Measurements from ENCODE around the gene SETD9. TPM values are rescaled to one million over a fixed set of nuclear protein-coding genes. Genes with fewer than 3 reads are reported as not detected.

The SETD9 gene
- total RNA-seq, 1 donor from 2014 or later: 39.3 TPM

- Histone ChIP-seq H3K27ac (no peak overlapping the region), H3F3A (ENCODE audit: low read depth) (no peaks in the 10 kb centered on the region), H3K79me2 (ENCODE audit: low read depth) (no peaks in the 10 kb centered on the region), H3K9me3 (ENCODE audit: low read depth) (no peaks in the 10 kb centered on the region), H3K4me2 (no peak overlapping the region), H3K4me3 (no peak overlapping the region), H3K36me3 (no peaks in the 10 kb centered on the region), H2AFZ (replicated peaks) (peak overlapping the region; percentile 19), H3K27me3 (no peaks in the 10 kb centered on the region), H3K9ac (no peak overlapping the region), H4K20me1 (ENCODE audit: low read depth) (no peaks in the 10 kb centered on the region), H3K4me1 (no peaks in the 10 kb centered on the region)
- DNase-seq (ENCODE audit: low spot score): peak; percentile 59
- no peak for TF ChIP-seq EZH2 (IDR thresholded peaks at IDR 0.05)
- TF ChIP-seq CTCF (IDR thresholded peaks at IDR 0.05): peak; percentile 76
- TF ChIP-seq EZH2phosphoT487 (IDR thresholded peaks at IDR 0.05): no peak
- Mint-ChIP-seq H3K36me3 (no peaks in the 10 kb centered on the region), H3K27ac (no peak overlapping the region), H3K9me3 (no peaks in the 10 kb centered on the region), H3K27me3 (ENCODE audit: insufficient read depth, low read depth) (no peaks in the 10 kb centered on the region), H3K4me3 (no peak overlapping the region), H3K4me1 (no peaks in the 10 kb centered on the region)
Measured at GRCh38 chr5:56900858-56901578, 8.4 kb upstream of the SETD9 start.

GRCh38 chr5:56908942-56909293, 478 bp upstream of the SETD9 start:
- no peak for DNase-seq (ENCODE audit: low spot score)
- no peaks in the 10 kb centered on the region for H4K20me1 ChIP-seq (ENCODE audit: low read depth)
- H3F3A ChIP-seq (ENCODE audit: low read depth): peaks cover 13% of the 10 kb centered on the region
- no peaks in the 10 kb centered on the region for H3K9me3 ChIP-seq (ENCODE audit: low read depth)
- no peaks in the 10 kb centered on the region for H3K27me3 ChIP-seq
- H3K9me3 Mint-ChIP-seq: peaks cover 4% of the 10 kb centered on the region
- H3K4me1 ChIP-seq: peaks cover 13% of the 10 kb centered on the region
- peaks cover 6% of the 10 kb centered on the region for H3K36me3 Mint-ChIP-seq
- TF ChIP-seq EZH2 (IDR thresholded peaks at IDR 0.05) (no peak), CTCF (IDR thresholded peaks at IDR 0.05) (no peak), EZH2phosphoT487 (IDR thresholded peaks at IDR 0.05) (no peak)
- peak overlapping the region; percentile 84 for H3K4me2 ChIP-seq
- peak overlapping the region; percentile 77 for H2AFZ ChIP-seq (replicated peaks)
- peaks cover 24% of the 10 kb centered on the region for H3K4me1 Mint-ChIP-seq
- H3K79me2 ChIP-seq (ENCODE audit: low read depth): peaks cover 18% of the 10 kb centered on the region
- peak overlapping the region; percentile 74 for H3K9ac ChIP-seq
- peak overlapping the region; percentile 99 for H3K27ac Mint-ChIP-seq
- H3K27ac ChIP-seq: peak overlapping the region; percentile 96
- peak overlapping the region; percentile 59 for H3K4me3 ChIP-seq
- no peaks in the 10 kb centered on the region for H3K36me3 ChIP-seq
- no peaks in the 10 kb centered on the region for H3K27me3 Mint-ChIP-seq (ENCODE audit: insufficient read depth, low read depth)
- H3K4me3 Mint-ChIP-seq: peak overlapping the region; percentile 90

GRCh38 chr5:56910210-56910965, 992 bp downstream of the SETD9 start:
- Histone ChIP-seq H3K4me2 (peak overlapping the region; percentile 84), H4K20me1 (ENCODE audit: low read depth) (no peaks in the 10 kb centered on the region), H3K9me3 (ENCODE audit: low read depth) (no peaks in the 10 kb centered on the region), H2AFZ (replicated peaks) (peak overlapping the region; percentile 62), H3K36me3 (peaks cover 4% of the 10 kb centered on the region), H3K4me3 (peak overlapping the region; percentile 53), H3K27me3 (no peaks in the 10 kb centered on the region), H3K79me2 (ENCODE audit: low read depth) (peaks cover 18% of the 10 kb centered on the region), H3K4me1 (peaks cover 13% of the 10 kb centered on the region), H3K27ac (peak overlapping the region; percentile 72), H3F3A (ENCODE audit: low read depth) (peaks cover 13% of the 10 kb centered on the region), H3K9ac (peak overlapping the region; percentile 68)
- TF ChIP-seq CTCF (IDR thresholded peaks at IDR 0.05): no peak
- no peak for TF ChIP-seq EZH2phosphoT487 (IDR thresholded peaks at IDR 0.05)
- TF ChIP-seq EZH2 (IDR thresholded peaks at IDR 0.05): no peak
- peak overlapping the region; percentile 62 for H3K27ac Mint-ChIP-seq
- H3K4me3 Mint-ChIP-seq: peak overlapping the region; percentile 90
- DNase-seq (ENCODE audit: low spot score): peak; percentile 70
- H3K9me3 Mint-ChIP-seq: peaks cover 4% of the 10 kb centered on the region
- H3K4me1 Mint-ChIP-seq: peaks cover 24% of the 10 kb centered on the region
- no peaks in the 10 kb centered on the region for H3K27me3 Mint-ChIP-seq (ENCODE audit: insufficient read depth, low read depth)
- peaks cover 6% of the 10 kb centered on the region for H3K36me3 Mint-ChIP-seq
